Lower leg skin (tissue), 3 donors: Measurements from ENCODE around the gene GDF11.

Source experiments
- CTCF ChIP-seq, 3 donors: fragments of 450-650 bp; IDR thresholded peaks; one replicate each; pipeline ENCODE4 v1.5.1; 2016; ENCODE audit warnings: antibody characterized with exemption in 3 of 3, mild to moderate bottlenecking in 3 of 3, moderate library complexity in 2 of 3
- POLR2A ChIP-seq, 2 donors: fragments of 450-650 bp; IDR thresholded peaks; one replicate each; pipeline ENCODE4 v1.6.1; 2016 to 2017; ENCODE audit warnings: antibody characterized with exemption in 2 of 2, mild to moderate bottlenecking in 1 of 2, moderate library complexity in 1 of 2

- no peak for TF ChIP-seq CTCF (IDR thresholded peaks at IDR 0.05)
- TF ChIP-seq POLR2A (IDR thresholded peaks at IDR 0.05) = no peak
Measured at GRCh38 chr12:55726971-55727370, 16.0 kb upstream of the GDF11 start.
